Measurements from ENCODE around the gene NFIA.
A peak's percentile ranks its signal among the peaks of the same experiment; 100 is the strongest.

Gene NFIA

GRCh38 chr1:61316493-61316892 lies 234.1 kb downstream of the NFIA start:
- Histone ChIP-seq H2AFZ (ENCODE audit: insufficient read depth, low read length, poor library complexity) (no peak overlapping the region), H3K4me2 (ENCODE audit: low read length) (no peak overlapping the region), H3K27ac (ENCODE audit: low read depth, low read length) (no peak overlapping the region), H3K4me3 (ENCODE audit: low read depth, low read length) (no peak overlapping the region), H3K27me3 (ENCODE audit: insufficient read depth, low read length) (no peaks in the 10 kb centered on the region), H3K23ac (ENCODE audit: low read length) (no peak overlapping the region), H3K14ac (ENCODE audit: low read length) (no peak overlapping the region), H3K79me1 (ENCODE audit: low read length) (no peaks in the 10 kb centered on the region), H2AK5ac (ENCODE audit: low read length) (no peak overlapping the region), H4K91ac (ENCODE audit: low read depth, low read length) (no peak overlapping the region), H3K4ac (ENCODE audit: low read depth, low read length) (no peak overlapping the region), H3K36me3 (ENCODE audit: control insufficient read depth in 1 of 2, insufficient read depth in 2 of 2, low read length in 2 of 2) (no peaks in the 10 kb centered on the region), H3K4me1 (ENCODE audit: control insufficient read depth in 1 of 2, insufficient read depth in 2 of 2, low read length in 2 of 2) (peaks cover 0 to 2% of the 10 kb centered on the region in 2 experiments), H3K9me3 (ENCODE audit: insufficient read depth, low read depth, low read length) (peaks cover 2% of the 10 kb centered on the region), H3K79me2 (ENCODE audit: control insufficient read depth, insufficient read depth, low read length, poor library complexity) (no peaks in the 10 kb centered on the region), H3K9ac (ENCODE audit: low read length) (no peak overlapping the region), H2BK5ac (ENCODE audit: low read depth, low read length, poor library complexity) (no peak overlapping the region), H2BK12ac (ENCODE audit: low read length) (no peak overlapping the region), H4K8ac (ENCODE audit: low read depth, low read length) (no peak overlapping the region), H3K18ac (ENCODE audit: low read length) (no peak overlapping the region), H2BK120ac (ENCODE audit: insufficient read depth, low read length, poor library complexity) (no peak overlapping the region), H4K12ac (ENCODE audit: low read depth, low read length) (no peak overlapping the region)
- no CpG with 5 or more reads among the region's 7 CpGs for WGBS (ENCODE audit: extremely low coverage, insufficient coverage, insufficient read length)
- no peak for DNase-seq

DNA sequence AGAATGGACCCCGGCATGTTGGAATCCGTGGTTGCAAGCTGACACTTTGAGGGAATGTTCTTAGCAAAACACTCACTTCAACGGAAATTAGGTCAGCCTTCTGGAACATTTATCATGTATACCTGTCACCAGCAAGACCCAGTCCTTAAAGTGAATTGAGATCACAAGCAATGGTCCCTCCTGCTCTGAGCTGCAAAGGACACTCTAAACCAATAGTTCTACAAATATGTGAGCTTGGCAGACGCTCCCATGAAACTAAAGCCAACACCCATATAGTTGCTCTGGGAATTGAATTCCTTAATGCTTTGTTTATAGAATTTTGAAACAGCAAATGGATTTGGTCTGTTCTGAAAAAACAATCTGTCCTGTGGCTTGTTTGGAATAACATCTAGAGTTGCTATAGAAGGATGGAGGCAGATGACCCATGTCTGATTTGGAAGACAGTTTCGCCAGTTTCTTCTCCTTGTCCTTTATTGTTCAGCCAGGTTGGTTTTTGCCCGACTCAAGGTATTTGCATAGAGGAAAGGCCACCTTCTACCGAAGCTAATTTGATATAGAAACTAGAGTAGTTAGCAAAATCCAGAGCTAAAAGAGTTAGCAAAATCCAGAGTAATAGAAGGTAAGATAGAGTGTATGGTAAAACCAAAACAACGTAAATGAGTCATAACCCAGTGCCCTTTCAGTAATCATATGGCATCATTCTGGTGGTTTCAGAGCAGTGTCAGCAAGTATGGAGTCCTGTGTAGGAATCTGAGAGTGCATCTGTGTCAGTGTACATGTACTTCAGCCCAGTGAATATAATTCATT lies 236.2 kb downstream of the NFIA start:
- Histone ChIP-seq H4K91ac (ENCODE audit: low read depth, low read length) (no peak overlapping the region), H2BK12ac (ENCODE audit: low read length) (no peak overlapping the region), H3K27ac (ENCODE audit: low read depth, low read length) (no peak overlapping the region), H3K14ac (ENCODE audit: low read length) (no peak overlapping the region), H2AFZ (ENCODE audit: insufficient read depth, low read length, poor library complexity) (no peak overlapping the region), H4K8ac (ENCODE audit: low read depth, low read length) (no peak overlapping the region), H3K79me2 (ENCODE audit: control insufficient read depth, insufficient read depth, low read length, poor library complexity) (no peaks in the 10 kb centered on the region), H3K4me3 (ENCODE audit: low read depth, low read length) (no peak overlapping the region), H2AK5ac (ENCODE audit: low read length) (no peak overlapping the region), H3K23ac (ENCODE audit: low read length) (no peak overlapping the region), H3K79me1 (ENCODE audit: low read length) (no peaks in the 10 kb centered on the region), H2BK120ac (ENCODE audit: insufficient read depth, low read length, poor library complexity) (no peak overlapping the region), H3K27me3 (ENCODE audit: insufficient read depth, low read length) (no peaks in the 10 kb centered on the region), H4K12ac (ENCODE audit: low read depth, low read length) (no peak overlapping the region), H3K9ac (ENCODE audit: low read length) (no peak overlapping the region), H3K9me3 (ENCODE audit: insufficient read depth, low read depth, low read length) (no peaks in the 10 kb centered on the region), H3K4me1 (ENCODE audit: control insufficient read depth in 1 of 2, insufficient read depth in 2 of 2, low read length in 2 of 2) (peaks cover 2% of the 10 kb centered on the region in 2 experiments), H3K4me2 (ENCODE audit: low read length) (peak overlapping the region; percentile 0), H2BK5ac (ENCODE audit: low read depth, low read length, poor library complexity) (no peak overlapping the region), H3K18ac (ENCODE audit: low read length) (no peak overlapping the region), H3K36me3 (ENCODE audit: control insufficient read depth in 1 of 2, insufficient read depth in 2 of 2, low read length in 2 of 2) (no peaks in the 10 kb centered on the region), H3K4ac (ENCODE audit: low read depth, low read length) (no peak overlapping the region)
- DNase-seq, result no peak
- WGBS (ENCODE audit: extremely low coverage, insufficient coverage, insufficient read length), result no CpG with 5 or more reads among the region's 8 CpGs

DNA sequence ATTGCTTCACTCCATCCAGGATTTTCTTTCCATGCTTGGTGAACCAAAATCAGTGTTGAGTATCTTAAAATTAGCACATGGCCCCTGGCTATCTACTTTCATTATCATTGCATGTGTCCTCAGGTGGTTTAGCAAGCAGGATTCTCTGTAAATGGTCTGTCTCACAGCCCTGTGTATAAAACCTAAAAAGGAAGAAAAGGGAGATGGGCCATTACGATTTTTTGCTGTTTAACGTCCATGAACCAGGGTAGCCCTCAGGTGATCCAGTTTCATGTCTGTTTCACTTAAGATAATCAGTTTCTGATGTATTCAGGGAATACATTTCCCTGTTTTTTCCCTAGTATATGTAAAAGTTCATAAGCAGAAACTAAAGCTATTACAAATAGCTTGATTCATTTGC lies 238.2 kb downstream of the NFIA start:
- no peaks in the 10 kb centered on the region for H3K9me3 ChIP-seq (ENCODE audit: insufficient read depth, low read depth, low read length)
- no peak overlapping the region for H4K8ac ChIP-seq (ENCODE audit: low read depth, low read length)
- no peak overlapping the region for H3K9ac ChIP-seq (ENCODE audit: low read length)
- no peak overlapping the region for H3K4me2 ChIP-seq (ENCODE audit: low read length)
- H2BK5ac ChIP-seq (ENCODE audit: low read depth, low read length, poor library complexity), result no peak overlapping the region
- H2AK5ac ChIP-seq (ENCODE audit: low read length), result no peak overlapping the region
- H3K79me2 ChIP-seq (ENCODE audit: control insufficient read depth, insufficient read depth, low read length, poor library complexity), result no peaks in the 10 kb centered on the region
- H3K4me1 ChIP-seq (ENCODE audit: control insufficient read depth in 1 of 2, insufficient read depth in 2 of 2, low read length in 2 of 2), result peaks cover 2% of the 10 kb centered on the region in 2 experiments
- H4K91ac ChIP-seq (ENCODE audit: low read depth, low read length), result no peak overlapping the region
- no peak overlapping the region for H2AFZ ChIP-seq (ENCODE audit: insufficient read depth, low read length, poor library complexity)
- no peak overlapping the region for H3K23ac ChIP-seq (ENCODE audit: low read length)
- no peak overlapping the region for H2BK12ac ChIP-seq (ENCODE audit: low read length)
- H3K18ac ChIP-seq (ENCODE audit: low read length), result no peak overlapping the region
- H2BK120ac ChIP-seq (ENCODE audit: insufficient read depth, low read length, poor library complexity), result no peak overlapping the region
- no peaks in the 10 kb centered on the region for H3K79me1 ChIP-seq (ENCODE audit: low read length)
- H3K27me3 ChIP-seq (ENCODE audit: insufficient read depth, low read length), result no peaks in the 10 kb centered on the region
- peak in 1 of 2 donors; percentile 13 for DNase-seq
- H3K14ac ChIP-seq (ENCODE audit: low read length), result no peak overlapping the region
- WGBS (ENCODE audit: extremely low coverage, insufficient coverage, insufficient read length), result no CpG with 5 or more reads among the region's 2 CpGs
- no peak overlapping the region for H4K12ac ChIP-seq (ENCODE audit: low read depth, low read length)
- no peak overlapping the region for H3K27ac ChIP-seq (ENCODE audit: low read depth, low read length)
- no peak overlapping the region for H3K4ac ChIP-seq (ENCODE audit: low read depth, low read length)
- no peaks in the 10 kb centered on the region for H3K36me3 ChIP-seq (ENCODE audit: control insufficient read depth in 1 of 2, insufficient read depth in 2 of 2, low read length in 2 of 2)
- H3K4me3 ChIP-seq (ENCODE audit: low read depth, low read length), result no peak overlapping the region

- no peaks in the 10 kb centered on the region for H3K27me3 ChIP-seq (ENCODE audit: insufficient read depth, low read length)
- no peak overlapping the region for H3K18ac ChIP-seq (ENCODE audit: low read length)
- no peak overlapping the region for H3K23ac ChIP-seq (ENCODE audit: low read length)
- H2BK12ac ChIP-seq (ENCODE audit: low read length), result no peak overlapping the region
- H3K79me2 ChIP-seq (ENCODE audit: control insufficient read depth, insufficient read depth, low read length, poor library complexity), result no peaks in the 10 kb centered on the region
- no peak overlapping the region for H2AFZ ChIP-seq (ENCODE audit: insufficient read depth, low read length, poor library complexity)
- H4K91ac ChIP-seq (ENCODE audit: low read depth, low read length), result no peak overlapping the region
- no peak overlapping the region for H3K4me3 ChIP-seq (ENCODE audit: low read depth, low read length)
- H3K4me2 ChIP-seq (ENCODE audit: low read length), result no peak overlapping the region
- H3K79me1 ChIP-seq (ENCODE audit: low read length), result no peaks in the 10 kb centered on the region
- H3K4ac ChIP-seq (ENCODE audit: low read depth, low read length), result no peak overlapping the region
- no peak overlapping the region for H4K8ac ChIP-seq (ENCODE audit: low read depth, low read length)
- no peaks in the 10 kb centered on the region for H3K9me3 ChIP-seq (ENCODE audit: insufficient read depth, low read depth, low read length)
- no peak overlapping the region for H3K27ac ChIP-seq (ENCODE audit: low read depth, low read length)
- no peak overlapping the region for H2BK120ac ChIP-seq (ENCODE audit: insufficient read depth, low read length, poor library complexity)
- DNase-seq, result peak; percentile 88 to 97
- H3K9ac ChIP-seq (ENCODE audit: low read length), result no peak overlapping the region
- H2BK5ac ChIP-seq (ENCODE audit: low read depth, low read length, poor library complexity), result peak overlapping the region; percentile 39
- no peak overlapping the region for H3K14ac ChIP-seq (ENCODE audit: low read length)
- no peak overlapping the region for H2AK5ac ChIP-seq (ENCODE audit: low read length)
- no CpG with 5 or more reads among the region's 7 CpGs for WGBS (ENCODE audit: extremely low coverage, insufficient coverage, insufficient read length)
- no peak overlapping the region for H4K12ac ChIP-seq (ENCODE audit: low read depth, low read length)
- H3K36me3 ChIP-seq (ENCODE audit: control insufficient read depth in 1 of 2, insufficient read depth in 2 of 2, low read length in 2 of 2), result no peaks in the 10 kb centered on the region
- H3K4me1 ChIP-seq (ENCODE audit: control insufficient read depth in 1 of 2, insufficient read depth in 2 of 2, low read length in 2 of 2), result peaks cover 2% of the 10 kb centered on the region in 2 experiments
Measured at GRCh38 chr1:61322008-61322744, 239.8 kb downstream of the NFIA start.

All from trophoblast cell (in vitro differentiated cells and primary cell).